ENCODE measurements around the gene SLC22A16. TPM values are rescaled to one million over a fixed set of nuclear protein-coding genes. Genes with fewer than 3 reads are reported as not detected.
A peak's percentile ranks its signal among the peaks of the same experiment; 100 is the strongest.

Gene SLC22A16
- total and polyA plus RNA-seq, 2 of the 13 experiments (the other 11 are each of a cell fraction or from before 2014, with no cell fraction given): 0.04 TPM; not detected in 1

DNA sequence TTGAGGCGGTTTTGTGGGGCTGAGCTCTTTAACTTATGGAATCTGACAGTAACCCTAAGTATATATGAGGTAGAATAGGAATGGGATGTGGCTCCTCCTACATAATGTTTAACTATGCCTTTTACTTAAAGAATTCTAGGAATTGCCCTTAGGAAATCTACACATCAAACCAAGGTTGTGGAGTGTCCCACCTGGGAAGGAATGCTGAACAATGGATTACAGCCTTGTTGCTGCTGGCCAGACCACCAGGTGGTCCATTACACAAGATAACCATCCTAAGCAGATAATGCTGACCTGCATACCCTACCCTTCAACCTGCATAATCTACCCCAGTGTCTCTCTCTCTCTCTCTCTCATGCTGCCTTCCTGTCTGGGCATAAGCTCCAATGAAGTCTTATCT is 35.0 kb upstream of the SLC22A16 start:
- Histone ChIP-seq H3K4me2 (ENCODE audit: low read depth, low read length) (no peak overlapping the region), H3K27ac (ENCODE audit: extremely low read length, insufficient read depth, low read length) (no peak overlapping the region), H3K9ac (ENCODE audit: insufficient read depth, low read depth, low read length) (no peak overlapping the region), H2AFZ (ENCODE audit: low read length) (no peak overlapping the region), H4K20me1 (ENCODE audit: insufficient read depth, low read length) (no peaks in the 10 kb centered on the region), H3K27me3 (ENCODE audit: control insufficient read depth in 1 of 2, insufficient read depth in 2 of 2, low read length in 2 of 2) (no peaks in the 10 kb centered on the region), H3K4me3 (replicated peaks in 1 of 3; ENCODE audit: insufficient read depth in 1 of 3, low read depth in 2 of 3, low read length in 3 of 3) (no peak overlapping the region), H3K9me3 (ENCODE audit: low read length) (no peaks in the 10 kb centered on the region), H3K79me2 (ENCODE audit: insufficient read depth, low read length) (no peaks in the 10 kb centered on the region), H3K4me1 (ENCODE audit: insufficient read depth, low read length) (peaks cover 9% of the 10 kb centered on the region), H3K36me3 (replicated peaks in 1 of 2; ENCODE audit: control insufficient read depth in 1 of 2, insufficient read depth in 2 of 2, low read length in 2 of 2) (no peaks in the 10 kb centered on the region)
- intact Hi-C loops (cut with micrococcal nuclease; ENCODE audit: unreplicated experiment): no loop called here
- CTCF ChIA-PET (ENCODE audit: low intra/inter-chr PET ratio, low total read pairs): no interaction called here
- POLR2A ChIA-PET: no interaction called here
- BruUV-seq (replicated peaks): no TSS peak
- 32% methylated on average over 1 of the region's 1 CpG for WGBS (ENCODE audit: low lambda C conversion rate)
- no peak for FAIRE-seq
- ATAC-seq: no peak
- in situ Hi-C loops (cut with HindIII; ENCODE audit: extremely low pct_ligation_motif_present, low pct_unique_long_range_greater_than_20kb): no loop called here
- TF ChIP-seq ZNF230 (CRISPR knock-in tag; IDR thresholded peaks at IDR 0.05) (no peak), ZNF614 (CRISPR knock-in tag; IDR thresholded peaks at IDR 0.05; ENCODE audit: borderline replicate concordance) (no peak)
- no peak for DNase-seq (ENCODE audit: low spot score)

GRCh38 chr6:110509617-110510241 is 33.3 kb upstream of the SLC22A16 start:
- no peaks in the 10 kb centered on the region for H3K9me3 ChIP-seq (ENCODE audit: low read length)
- H3K36me3 ChIP-seq (replicated peaks in 1 of 2; ENCODE audit: control insufficient read depth in 1 of 2, insufficient read depth in 2 of 2, low read length in 2 of 2): no peaks in the 10 kb centered on the region
- no peaks in the 10 kb centered on the region for H4K20me1 ChIP-seq (ENCODE audit: insufficient read depth, low read length)
- DNase-seq (ENCODE audit: low spot score) (peak; percentile 46), ATAC-seq (no peak), FAIRE-seq (no peak)
- H3K4me3 ChIP-seq (replicated peaks in 1 of 3; ENCODE audit: insufficient read depth in 1 of 3, low read depth in 2 of 3, low read length in 3 of 3): no peak overlapping the region
- in situ Hi-C loops (cut with HindIII; ENCODE audit: extremely low pct_ligation_motif_present, low pct_unique_long_range_greater_than_20kb): no loop called here
- no peak overlapping the region for H3K27ac ChIP-seq (ENCODE audit: extremely low read length, insufficient read depth, low read length)
- H3K4me2 ChIP-seq (ENCODE audit: low read depth, low read length): no peak overlapping the region
- 0% methylated on average over 1 of the region's 1 CpG for WGBS (ENCODE audit: low lambda C conversion rate)
- no peak overlapping the region for H2AFZ ChIP-seq (ENCODE audit: low read length)
- peaks cover 8% of the 10 kb centered on the region for H3K4me1 ChIP-seq (ENCODE audit: insufficient read depth, low read length)
- no peak overlapping the region for H3K9ac ChIP-seq (ENCODE audit: insufficient read depth, low read depth, low read length)
- no peak for TF ChIP-seq ZNF737 (CRISPR knock-in tag; IDR thresholded peaks at IDR 0.05; ENCODE audit: borderline replicate concordance)
- TF ChIP-seq ZBTB7A (CRISPR knock-in tag; IDR thresholded peaks at IDR 0.05): no peak
- no peak for TF ChIP-seq NRL (CRISPR knock-in tag; IDR thresholded peaks at IDR 0.05; ENCODE audit: borderline replicate concordance)
- peak; percentile 23; the same call in 1 of the 2 replicates for TF ChIP-seq FOSL1 (CRISPR knock-in tag; IDR thresholded peaks at IDR 0.05; ENCODE audit: borderline replicate concordance)
- no peak for TF ChIP-seq ZNF567 (CRISPR knock-in tag; IDR thresholded peaks at IDR 0.05; ENCODE audit: borderline replicate concordance)
- no peak for TF ChIP-seq RNF2 (conservative IDR thresholded peaks at IDR 0.05; ENCODE audit: low read depth)
- no peak for TF ChIP-seq ZNF34 (CRISPR knock-in tag; IDR thresholded peaks at IDR 0.05; ENCODE audit: borderline replicate concordance)
- no peak for TF ChIP-seq KMT2A (CRISPR knock-in tag; IDR thresholded peaks at IDR 0.05)
- peak; percentile 41; the same call in 1 of the 2 replicates for TF ChIP-seq ZNF7 (CRISPR knock-in tag; IDR thresholded peaks at IDR 0.05)
- peak; percentile 77 for TF ChIP-seq FOSL2 (CRISPR knock-in tag; IDR thresholded peaks at IDR 0.05)
- no peaks in the 10 kb centered on the region for H3K27me3 ChIP-seq (ENCODE audit: control insufficient read depth in 1 of 2, insufficient read depth in 2 of 2, low read length in 2 of 2)
- no TSS peak for BruUV-seq (replicated peaks)
- H3K79me2 ChIP-seq (ENCODE audit: insufficient read depth, low read length): no peaks in the 10 kb centered on the region
- ChIA-PET POLR2A (no interaction called here), CTCF (ENCODE audit: low intra/inter-chr PET ratio, low total read pairs) (no interaction called here)
- intact Hi-C loops (cut with micrococcal nuclease; ENCODE audit: unreplicated experiment): no loop called here

Measured in HepG2 (cell line).